ENCODE measurements around the gene GNGT2.

DNA sequence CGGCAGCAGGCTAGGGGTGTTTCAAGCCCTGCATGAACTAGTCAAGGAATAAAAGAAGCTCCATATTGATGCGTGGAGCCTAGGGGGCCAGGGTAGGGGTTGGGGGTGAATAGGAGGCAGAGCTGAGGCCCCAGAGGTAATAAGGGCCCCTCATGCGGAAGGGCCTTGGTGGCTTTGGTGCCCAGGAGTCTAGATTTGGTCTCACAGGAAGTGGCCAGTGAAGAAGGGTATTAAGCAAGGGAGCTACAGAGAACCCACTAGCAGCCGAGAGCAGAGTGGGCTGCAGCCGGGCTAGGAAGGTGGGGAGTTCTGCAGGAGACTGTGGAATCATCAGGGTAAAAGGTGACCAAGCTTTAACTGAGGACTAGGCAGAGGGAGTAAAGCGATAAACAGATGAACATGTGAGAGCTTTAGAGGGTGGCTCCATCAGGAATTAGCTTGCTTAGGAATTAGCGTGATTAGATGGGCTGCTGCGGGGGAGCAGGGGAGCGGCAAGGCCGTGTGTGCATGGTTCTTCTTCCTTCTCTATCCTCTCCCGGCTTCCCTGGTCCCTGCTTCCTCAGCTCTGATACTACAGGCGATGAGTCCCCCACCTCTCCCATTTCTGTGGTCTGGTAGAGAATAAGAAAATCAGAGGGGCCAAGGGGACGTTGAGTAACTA is 9.8 kb downstream of the GNGT2 start:
- no peak for TF ChIP-seq MXI1 (IDR thresholded peaks at IDR 0.05; ENCODE audit: borderline replicate concordance, low read depth, low read length)
- TF ChIP-seq, protein P1, sequence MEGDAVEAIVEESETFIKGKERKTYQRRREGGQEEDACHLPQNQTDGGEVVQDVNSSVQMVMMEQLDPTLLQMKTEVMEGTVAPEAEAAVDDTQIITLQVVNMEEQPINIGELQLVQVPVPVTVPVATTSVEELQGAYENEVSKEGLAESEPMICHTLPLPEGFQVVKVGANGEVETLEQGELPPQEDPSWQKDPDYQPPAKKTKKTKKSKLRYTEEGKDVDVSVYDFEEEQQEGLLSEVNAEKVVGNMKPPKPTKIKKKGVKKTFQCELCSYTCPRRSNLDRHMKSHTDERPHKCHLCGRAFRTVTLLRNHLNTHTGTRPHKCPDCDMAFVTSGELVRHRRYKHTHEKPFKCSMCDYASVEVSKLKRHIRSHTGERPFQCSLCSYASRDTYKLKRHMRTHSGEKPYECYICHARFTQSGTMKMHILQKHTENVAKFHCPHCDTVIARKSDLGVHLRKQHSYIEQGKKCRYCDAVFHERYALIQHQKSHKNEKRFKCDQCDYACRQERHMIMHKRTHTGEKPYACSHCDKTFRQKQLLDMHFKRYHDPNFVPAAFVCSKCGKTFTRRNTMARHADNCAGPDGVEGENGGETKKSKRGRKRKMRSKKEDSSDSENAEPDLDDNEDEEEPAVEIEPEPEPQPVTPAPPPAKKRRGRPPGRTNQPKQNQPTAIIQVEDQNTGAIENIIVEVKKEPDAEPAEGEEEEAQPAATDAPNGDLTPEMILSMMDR (conservative IDR thresholded peaks at IDR 0.05; ENCODE audit: low read depth, low read length) = no peak
- no peak for TF ChIP-seq FOS (IDR thresholded peaks at IDR 0.05; ENCODE audit: low read depth, low read length)
- TF ChIP-seq ELK1 (IDR thresholded peaks at IDR 0.05; ENCODE audit: borderline replicate concordance, low read depth, low read length) = no peak
- TF ChIP-seq MAFK (IDR thresholded peaks at IDR 0.05; ENCODE audit: low read depth, low read length) = no peak
- no peak for TF ChIP-seq RCOR1 (IDR thresholded peaks at IDR 0.05; ENCODE audit: insufficient replicate concordance, low read length)
- no peak for TF ChIP-seq POLR2A (IDR thresholded peaks at IDR 0.05; ENCODE audit: low read depth, low read length)

Measured in IMR-90 (cell line).